ENCODE data around the gene PPM1L. TPM values are rescaled to one million over a fixed set of nuclear protein-coding genes. Genes with fewer than 3 reads are reported as not detected.

Gene PPM1L
- total and polyA plus RNA-seq, 8 donors, result 5.1 to 12.7 (median 5.4) TPM

GRCh38 chr3:160906646-160907045 is 150.6 kb downstream of the PPM1L start:
- DNase-seq (no peak), ATAC-seq (no peak)
- H3K27ac ChIP-seq, result no peak overlapping the region
- no peak overlapping the region for H3K4me3 ChIP-seq
- TF ChIP-seq CTCF (IDR thresholded peaks at IDR 0.05), result no peak
- H3K9me3 ChIP-seq, result peaks cover 0 to 9% of the 10 kb centered on the region in 2 donors
- no peaks in the 10 kb centered on the region for H3K4me1 ChIP-seq
- no peaks in the 10 kb centered on the region for H3K27me3 ChIP-seq
- intact Hi-C loops (cut with DNase I), result no loop called here
- H3K36me3 ChIP-seq, result no peaks in the 10 kb centered on the region

GRCh38 chr3:160909917-160910316 is 153.9 kb downstream of the PPM1L start:
- Histone ChIP-seq H3K9me3 (peaks cover 0 to 9% of the 10 kb centered on the region in 2 donors), H3K4me1 (no peaks in the 10 kb centered on the region), H3K27ac (no peak overlapping the region), H3K4me3 (no peak overlapping the region), H3K36me3 (no peaks in the 10 kb centered on the region), H3K27me3 (no peaks in the 10 kb centered on the region)
- no peak for DNase-seq
- no peak for ATAC-seq
- TF ChIP-seq CTCF (IDR thresholded peaks at IDR 0.05), result no peak
- intact Hi-C loops (cut with DNase I), result no loop called here

GRCh38 chr3:160911411-160911810 is 155.4 kb downstream of the PPM1L start:
- Histone ChIP-seq H3K27ac (no peak overlapping the region), H3K27me3 (no peaks in the 10 kb centered on the region), H3K36me3 (no peaks in the 10 kb centered on the region), H3K9me3 (peaks cover 0 to 7% of the 10 kb centered on the region in 2 donors), H3K4me3 (no peak overlapping the region), H3K4me1 (no peaks in the 10 kb centered on the region)
- no peak for TF ChIP-seq CTCF (IDR thresholded peaks at IDR 0.05)
- no peak for ATAC-seq
- intact Hi-C loops (cut with DNase I), result no loop called here
- no peak for DNase-seq

GRCh38 chr3:160916472-160916871 is 160.4 kb downstream of the PPM1L start:
- no peak for TF ChIP-seq CTCF (IDR thresholded peaks at IDR 0.05)
- H3K4me3 ChIP-seq, result no peak overlapping the region
- intact Hi-C loops (cut with DNase I), result no loop called here
- no peaks in the 10 kb centered on the region for H3K36me3 ChIP-seq
- no peak overlapping the region for H3K27ac ChIP-seq
- H3K4me1 ChIP-seq, result no peaks in the 10 kb centered on the region
- H3K27me3 ChIP-seq, result no peaks in the 10 kb centered on the region
- DNase-seq, result no peak
- H3K9me3 ChIP-seq, result no peaks in the 10 kb centered on the region
- ATAC-seq, result no peak

- Histone ChIP-seq H3K4me3 (no peak overlapping the region), H3K9me3 (no peaks in the 10 kb centered on the region), H3K36me3 (no peaks in the 10 kb centered on the region), H3K4me1 (no peaks in the 10 kb centered on the region), H3K27ac (no peak overlapping the region), H3K27me3 (no peaks in the 10 kb centered on the region)
- TF ChIP-seq CTCF (IDR thresholded peaks at IDR 0.05), result no peak
- no peak for ATAC-seq
- intact Hi-C loops (cut with DNase I), result no loop called here
- DNase-seq, result no peak
These were observed 163.9 kb downstream of the PPM1L start for GRCh38 chr3:160919942-160920341.

Measured in left lung (tissue), 10 donors.